ENCODE data around the gene SECISBP2. TPM values are rescaled to one million over a fixed set of nuclear protein-coding genes. Genes with fewer than 3 reads are reported as not detected.

The SECISBP2 gene
- total and polyA plus RNA-seq, 11 donors: 13.0 to 27.5 (median 15.5) TPM

- Histone ChIP-seq H3K4me1 (peaks cover 0 to 30% (median 3%) of the 10 kb centered on the region in 12 donors), H3K4me3 (no peak overlapping the region), H3K36me3 (peaks cover 0 to 86% (median 0%) of the 10 kb centered on the region in 9 donors), H3K27ac (no peak overlapping the region), H3K9me3 (no peaks in the 10 kb centered on the region), H3K27me3 (no peaks in the 10 kb centered on the region)
- no peak for DNase-seq
- no peak for ATAC-seq
- no peak for TF ChIP-seq POLR2A (IDR thresholded peaks at IDR 0.05)
- TF ChIP-seq CTCF (IDR thresholded peaks at IDR 0.05): no peak
- intact Hi-C loops (cut with DNase I): loop anchor here in 4 of 10 donors (10.0 kb wide), 3 partner anchors 61 to 171 kb away; no protein-coding TSS in a partner anchor
- 92 to 95% (median 93%) methylated on average over 19 of the region's 19 CpGs for WGBS, 4 donors
These were observed 65.5 kb downstream of the SECISBP2 start for GRCh38 chr9:89383721-89384300.

GRCh38 chr9:89384783-89385182 lies 66.5 kb downstream of the SECISBP2 start:
- H3K4me1 ChIP-seq: peaks cover 0 to 24% (median 3%) of the 10 kb centered on the region in 12 donors
- no peak overlapping the region for H3K4me3 ChIP-seq
- no peak overlapping the region for H3K27ac ChIP-seq
- DNase-seq (no peak), ATAC-seq (no peak)
- H3K9me3 ChIP-seq: no peaks in the 10 kb centered on the region
- H3K36me3 ChIP-seq: peaks cover 0 to 88% (median under 1%) of the 10 kb centered on the region in 9 donors
- WGBS, 4 donors: 95 to 98% (median 95%) methylated on average over 14 to 15 of the region's 15 CpGs
- H3K27me3 ChIP-seq: no peaks in the 10 kb centered on the region
- intact Hi-C loops (cut with DNase I): loop anchor here in 4 of 10 donors (10.0 kb wide), 3 partner anchors 60 to 170 kb away; no protein-coding TSS in a partner anchor
- TF ChIP-seq POLR2A (IDR thresholded peaks at IDR 0.05) (no peak), CTCF (IDR thresholded peaks at IDR 0.05) (no peak)

DNA sequence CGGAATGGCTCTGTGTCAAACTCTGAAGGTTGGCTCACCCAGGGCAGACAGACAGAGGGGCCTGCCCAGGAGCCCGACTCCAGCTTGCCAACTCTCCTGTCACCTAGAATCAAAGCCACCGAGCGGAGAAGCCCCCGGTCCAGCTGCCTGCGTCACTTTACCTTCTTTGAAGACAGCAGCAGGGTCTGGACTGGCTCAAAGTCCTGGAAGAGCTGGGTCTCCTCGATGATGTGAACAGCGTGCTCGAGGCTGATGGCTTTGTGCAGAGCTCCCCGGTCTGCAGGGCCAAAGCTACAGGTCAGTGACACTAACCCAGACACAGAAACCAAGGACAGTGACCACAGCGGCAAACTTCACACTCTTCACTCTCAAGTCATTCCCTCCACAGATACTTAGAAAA lies 67.9 kb downstream of the SECISBP2 start:
- H3K36me3 ChIP-seq: peaks cover 0 to 94% (median 12%) of the 10 kb centered on the region in 9 donors
- 88 to 97% (median 91%) methylated on average over 8 to 11 of the region's 11 CpGs for WGBS, 4 donors
- H3K9me3 ChIP-seq: no peaks in the 10 kb centered on the region
- no peak overlapping the region for H3K4me3 ChIP-seq
- no peak overlapping the region for H3K27ac ChIP-seq
- H3K27me3 ChIP-seq: no peaks in the 10 kb centered on the region
- DNase-seq (no peak), ATAC-seq (no peak)
- peaks cover 0 to 22% (median 3%) of the 10 kb centered on the region in 12 donors for H3K4me1 ChIP-seq
- TF ChIP-seq POLR2A (IDR thresholded peaks at IDR 0.05) (no peak), CTCF (IDR thresholded peaks at IDR 0.05) (no peak)
- intact Hi-C loops (cut with DNase I): loop anchor here in 4 of 10 donors (2.0 to 10.0 kb wide), 4 partner anchors 21 to 169 kb away; no protein-coding TSS in a partner anchor

- peaks cover 0 to 22% (median 3%) of the 10 kb centered on the region in 12 donors for H3K4me1 ChIP-seq
- intact Hi-C loops (cut with DNase I): loop anchor here in 4 of 10 donors (2.0 to 10.0 kb wide), 4 partner anchors 20 to 168 kb away; no protein-coding TSS in a partner anchor
- DNase-seq (peak in 4 of 5 donors; percentile 29 to 79 (median 48)), ATAC-seq (peak; percentile 63 to 87 (median 82))
- no peak overlapping the region for H3K4me3 ChIP-seq
- no peaks in the 10 kb centered on the region for H3K27me3 ChIP-seq
- H3K9me3 ChIP-seq: no peaks in the 10 kb centered on the region
- TF ChIP-seq CTCF (IDR thresholded peaks at IDR 0.05) (no peak), POLR2A (IDR thresholded peaks at IDR 0.05) (no peak)
- peaks cover 0 to 95% (median 12%) of the 10 kb centered on the region in 9 donors for H3K36me3 ChIP-seq
- WGBS, 4 donors: 59 to 80% (median 68%) methylated on average over 9 to 11 of the region's 11 CpGs
- no peak overlapping the region for H3K27ac ChIP-seq
These were observed 68.5 kb downstream of the SECISBP2 start for GRCh38 chr9:89386797-89387196.

All from heart left ventricle (tissue), 16 donors.